HCT116 (cell line): Measurements from ENCODE around the gene PICALM. TPM values are rescaled to one million over a fixed set of nuclear protein-coding genes. Genes with fewer than 3 reads are reported as not detected.

Experiments used
- ATAC-seq: fragments of 200-7000 bp; cut with Tn5 transposase; 2 replicates; pipeline ENCODE4 v1.9.1; 2020; ENCODE audit warnings: mild to moderate bottlenecking, moderate library complexity
- BruUV-seq: library from RNA; stranded (reverse); fragments of 400-500 nt; replicated peaks from 2 replicates; lab custom pipeline; 2021; lab: Mats Ljungman, UMichigan
- CTCF ChIA-PET: fragments of 300-600 bp; sonication (Branson Sonifier 250); formaldehyde crosslinking; loops from one replicate; lab custom pipeline; 2021; ENCODE audit warnings: antibody characterized with exemption; lab: Charles Lee
- POLR2A ChIA-PET: fragments of 300-600, 350-600 bp; sonication (Branson Sonifier 250); formaldehyde crosslinking; loops from one replicate; lab custom pipeline; 2021; ENCODE audit warnings: antibody characterized with exemption; lab: Charles Lee
- RAD21 ChIA-PET, 2 experiments: fragments of 300-600 bp; sonication (Branson Sonifier 250); formaldehyde crosslinking; loops; one replicate each; lab custom pipeline; 2023; ENCODE audit warnings: low total read pairs in 2 of 2; ENCODE audit not compliant: uncharacterized antibody in 2 of 2, unreplicated experiment in 2 of 2, low non-redundant PET in 1 of 2; lab: Charles Lee
- DNase-seq: peaks from one replicate; pipeline ENCODE4 v3.0.0-alpha.2; 2010; ENCODE audit warnings: low read depth, low spot score
- H2AFZ ChIP-seq: fragments of 200-600 bp; shearing (Covaris generic), sonication (generic); 2 replicates; pipeline ENCODE4 v1.6.1; 2017; ENCODE audit warnings: low read depth, mixed run types, mixed read lengths, antibody characterized with exemption, low read length; ENCODE audit not compliant: poor library complexity, severe bottlenecking
- H3K27ac ChIP-seq: 2 replicates; pipeline ENCODE4 v1.5.1; 2012; ENCODE audit warnings: low read depth, low read length
- H3K27me3 ChIP-seq: fragments of 200-600 bp; sonication (generic); 2 replicates; pipeline ENCODE4 v1.6.1; 2016; ENCODE audit warnings: mixed run types, low read length, mixed read lengths; ENCODE audit not compliant: insufficient read depth
- H3K36me3 ChIP-seq, 2 experiments: fragments of 200-500 bp in 1 of 2; fragments of 200-600 bp in 1 of 2; sonication (Bioruptor generic) in 1 of 2; sonication (generic) in 1 of 2; 2 replicates each; pipeline versions ENCODE4 v1.5.1 to v1.6.1; 2014 to 2016; ENCODE audit warnings: low read length in 2 of 2, inconsistent platforms in 1 of 2, mixed read lengths in 1 of 2, mixed run types in 1 of 2; ENCODE audit not compliant: insufficient read depth in 2 of 2, control insufficient read depth in 1 of 2
- H3K4me1 ChIP-seq, 2 experiments: fragments of 200-600 bp in 1 of 2; sonication (generic) in 1 of 2; 2 replicates each; pipeline versions ENCODE4 v1.5.1 to v1.6.1; 2012 to 2017; ENCODE audit warnings: low read length in 2 of 2, inconsistent platforms in 1 of 2, mild to moderate bottlenecking in 1 of 2, mixed read lengths in 1 of 2, mixed run types in 1 of 2, moderate library complexity in 1 of 2; ENCODE audit not compliant: insufficient read depth in 2 of 2, control insufficient read depth in 1 of 2
- H3K4me2 ChIP-seq: fragments of 200-600 bp; sonication (generic); 2 replicates; pipeline ENCODE4 v1.6.1; 2017; ENCODE audit warnings: mixed run types, low read length, mixed read lengths
- H3K4me3 ChIP-seq, 2 experiments: fragments of 200-600 bp in 1 of 2; sonication (generic) in 1 of 2; replicated peaks in 1 of 2; 2 replicates each; pipeline ENCODE4 v1.5.1; 2011 to 2016; ENCODE audit warnings: low read length in 2 of 2, control low read depth in 1 of 2, low read depth in 1 of 2, mild to moderate bottlenecking in 1 of 2, mixed read lengths in 1 of 2, mixed run types in 1 of 2
- H3K79me2 ChIP-seq: fragments of 200-600 bp; sonication (generic); 2 replicates; pipeline ENCODE4 v1.6.1; 2017; ENCODE audit warnings: mild to moderate bottlenecking, mixed run types, low read length, moderate library complexity, mixed read lengths; ENCODE audit not compliant: insufficient read depth
- H3K9ac ChIP-seq: fragments of 200-600 bp; sonication (generic); 2 replicates; pipeline ENCODE4 v1.6.1; 2016; ENCODE audit warnings: low read length, mixed read lengths
- H3K9me2 ChIP-seq: fragments of 200-600 bp; sonication (generic), shearing (Covaris generic); 2 replicates; pipeline ENCODE4 v1.6.1; 2017; ENCODE audit warnings: mixed run types, mild to moderate bottlenecking, moderate library complexity; ENCODE audit not compliant: insufficient read depth
- H3K9me3 ChIP-seq, 2 experiments: fragments of 200-500 bp in 1 of 2; fragments of 200-600 bp in 1 of 2; sonication (Bioruptor generic) in 1 of 2; sonication (generic) in 1 of 2; 2 replicates each; pipeline ENCODE4 v1.6.1; 2014 to 2017; ENCODE audit warnings: low read length in 2 of 2, mixed read lengths in 2 of 2, inconsistent platforms in 1 of 2, low read depth in 1 of 2, mild to moderate bottlenecking in 1 of 2, mixed run types in 1 of 2, moderate library complexity in 1 of 2; ENCODE audit not compliant: control insufficient read depth in 1 of 2, insufficient read depth in 1 of 2
- H4K20me1 ChIP-seq: fragments of 200-600 bp; sonication (generic), shearing (Covaris generic); 2 replicates; pipeline ENCODE4 v1.6.1; 2017; ENCODE audit warnings: mixed run types, mild to moderate bottlenecking, moderate library complexity; ENCODE audit not compliant: insufficient read depth
- ATF3 ChIP-seq: IDR thresholded peaks from 2 replicates; pipeline ENCODE4 v1.6.1; 2012
- CBX3 ChIP-seq: IDR thresholded peaks from 2 replicates; pipeline ENCODE4 v1.6.1; 2012; ENCODE audit warnings: low read depth
- ELF1 ChIP-seq: IDR thresholded peaks from 2 replicates; pipeline ENCODE4 v1.6.1; 2012; ENCODE audit warnings: low read depth, borderline replicate concordance
- EZH2 ChIP-seq: fragments of 200-600 bp; sonication (generic); IDR thresholded peaks from 2 replicates; pipeline ENCODE4 v1.6.1; 2017; ENCODE audit warnings: antibody characterized with exemption, mixed run types
- FOSL1 ChIP-seq: IDR thresholded peaks from 2 replicates; pipeline ENCODE4 v1.6.1; 2012; ENCODE audit warnings: low read depth
- MAX ChIP-seq: IDR thresholded peaks from 2 replicates; pipeline ENCODE4 v1.6.1; 2012
- RAD21 ChIP-seq: IDR thresholded peaks from 2 replicates; pipeline ENCODE4 v1.6.1; 2012; ENCODE audit warnings: low read depth, mild to moderate bottlenecking
- REST ChIP-seq: IDR thresholded peaks from 2 replicates; pipeline ENCODE4 v1.6.1; 2012; ENCODE audit warnings: low read depth
- SIN3A ChIP-seq: IDR thresholded peaks from 2 replicates; pipeline ENCODE4 v1.6.1; 2012; ENCODE audit warnings: low read depth
- SP1 ChIP-seq: IDR thresholded peaks from 2 replicates; pipeline ENCODE4 v1.6.1; 2012; ENCODE audit warnings: low read depth
- SRF ChIP-seq: IDR thresholded peaks from 2 replicates; pipeline ENCODE4 v1.6.1; 2012; ENCODE audit warnings: low read depth
- TCF7L2 ChIP-seq: IDR thresholded peaks from 2 replicates; pipeline ENCODE4 v1.7.0; 2011; ENCODE audit warnings: borderline replicate concordance, inconsistent platforms; ENCODE audit not compliant: insufficient read depth, insufficient read length; ENCODE audit errors: extremely low read depth
- ZNF274 ChIP-seq: fragments of 200-500 bp; sonication (Bioruptor generic); IDR thresholded peaks from 2 replicates; pipeline ENCODE4 v1.6.1; 2014; ENCODE audit warnings: mild to moderate bottlenecking, low read depth, low read length, inconsistent platforms
- intact Hi-C: fragments of 100-400 bp; cut with micrococcal nuclease; formaldehyde crosslinking; loops from 2 replicates; pipeline ENCODE4 v1.10.0; 2022
- total RNA-seq: library from RNA; stranded (reverse); gene quantifications from one replicate; pipeline ENCODE4 v1.2.1, GENCODE V29; 2021; ENCODE audit not compliant: unreplicated experiment

Gene PICALM
- total RNA-seq, 1 experiment from 2014 or later, result 90.6 TPM

- intact Hi-C loops, result no loop called here
- peaks cover 0 to 21% of the 10 kb centered on the region in 2 experiments; a peak in 1 of 4 replicates for H3K4me1 ChIP-seq
- H3K27ac ChIP-seq, result no peak overlapping the region
- no peaks in the 10 kb centered on the region for H3K79me2 ChIP-seq
- POLR2A ChIA-PET, result no interaction called here
- no peak for TF ChIP-seq REST
- no peak for TF ChIP-seq TCF7L2
- no peak for TF ChIP-seq SIN3A
- no peak for TF ChIP-seq CBX3
- TF ChIP-seq RAD21, result no peak
- TF ChIP-seq ZNF274, result no peak
- TF ChIP-seq EZH2, result no peak
- no peak for TF ChIP-seq MAX
- no peak for TF ChIP-seq ELF1
- no peak for TF ChIP-seq ATF3
- no peak for TF ChIP-seq FOSL1
- TF ChIP-seq SP1, result no peak
- no peak for TF ChIP-seq SRF
- H3K27me3 ChIP-seq, result no peaks in the 10 kb centered on the region
- no TSS peak for BruUV-seq
- no peaks in the 10 kb centered on the region for H3K36me3 ChIP-seq
- no peak overlapping the region for H2AFZ ChIP-seq
- ATAC-seq (no peak), DNase-seq (no peak)
- RAD21 ChIA-PET, result no interaction called here
- H3K9me3 ChIP-seq, result no peaks in the 10 kb centered on the region; a peak in 1 of 4 replicates
- CTCF ChIA-PET, result interaction anchor here (1.4 kb wide), 1 partner anchor 243 kb away, joined by 3 read pairs; no protein-coding TSS in a partner anchor
- H3K9ac ChIP-seq, result no peak overlapping the region
- H3K9me2 ChIP-seq, result no peaks in the 10 kb centered on the region
- no peak overlapping the region for H3K4me3 ChIP-seq
- H4K20me1 ChIP-seq, result no peaks in the 10 kb centered on the region
- H3K4me2 ChIP-seq, result no peak overlapping the region
Measured at GRCh38 chr11:85950317-85951048, 118.4 kb downstream of the PICALM start.
